Right atrium auricular region (tissue), 2 donors: ENCODE data around the gene GNAZ. TPM values are rescaled to one million over a fixed set of nuclear protein-coding genes. Genes with fewer than 3 reads are reported as not detected.

Source experiments
- DNase-seq: peaks from one replicate; pipeline ENCODE4 v3.0.0-alpha.2; 2019; ENCODE audit warnings: low spot score
- H3K27ac ChIP-seq, 2 donors: fragments of 200-600 bp; sonication (generic); 1 replicate in 1 of 2; 2 replicates in 1 of 2; pipeline ENCODE4 v1.5.1; 2016 to 2019
- H3K27me3 ChIP-seq, 2 donors: fragments of 200-600 bp; sonication (generic); one replicate each; pipeline versions ENCODE4 v1.5.1 to v1.6.0; 2017 to 2019
- H3K36me3 ChIP-seq: fragments of 200-600 bp; sonication (generic); one replicate; pipeline ENCODE4 v1.5.1; 2016
- H3K4me1 ChIP-seq, 2 donors: fragments of 200-600 bp; sonication (generic); one replicate each; pipeline versions ENCODE4 v1.5.1 to v1.6.0; 2017 to 2019
- H3K4me3 ChIP-seq, 2 donors: fragments of 200-600 bp; sonication (generic); 1 replicate in 1 of 2; 2 replicates in 1 of 2; pipeline ENCODE4 v1.5.1; 2017 to 2019; ENCODE audit warnings: mild to moderate bottlenecking in 1 of 2, moderate library complexity in 1 of 2
- H3K9me3 ChIP-seq, 2 donors: fragments of 200-600 bp; sonication (generic); one replicate each; pipeline ENCODE4 v1.5.1; 2019
- total RNA-seq, 2 donors: library from RNA; depleted of rRNA; stranded (reverse); fragments of >200 nt; gene quantifications; one replicate each; pipeline ENCODE4 v1.1.0, GENCODE V29; 2016
- TF ChIP-seq, protein P1 (sequence below), 2 donors: fragments of 200-600 bp; sonication (generic); IDR thresholded peaks; one replicate each; pipeline ENCODE4 v1.5.1; 2019; ENCODE audit warnings: antibody characterized with exemption in 2 of 2

The GNAZ gene
- total RNA-seq, 2 donors from 2014 or later: 1.9 to 3.2 TPM

DNA sequence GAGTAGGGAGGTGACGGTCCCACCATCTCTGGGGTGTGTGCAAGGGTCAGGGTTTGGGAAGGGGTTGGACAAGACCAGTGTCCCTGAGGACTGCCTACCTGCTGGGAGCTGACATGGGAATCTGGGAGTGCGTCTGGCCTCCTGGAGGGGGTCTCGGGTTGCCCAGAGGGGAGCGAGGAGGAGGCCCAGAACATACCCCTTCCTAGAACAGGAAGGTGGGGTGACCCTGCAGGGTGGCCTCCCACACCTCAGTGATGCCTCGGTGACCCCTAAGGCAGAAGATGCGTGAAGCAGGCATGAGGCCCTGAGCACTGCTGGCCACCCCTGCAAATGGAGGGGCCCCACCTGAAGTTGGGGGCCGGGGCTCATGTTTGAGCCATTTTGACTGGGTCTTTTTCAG lies 45.0 kb downstream of the GNAZ start:
- H3K36me3 ChIP-seq: no peaks in the 10 kb centered on the region
- no peak for DNase-seq
- TF ChIP-seq, protein P1, sequence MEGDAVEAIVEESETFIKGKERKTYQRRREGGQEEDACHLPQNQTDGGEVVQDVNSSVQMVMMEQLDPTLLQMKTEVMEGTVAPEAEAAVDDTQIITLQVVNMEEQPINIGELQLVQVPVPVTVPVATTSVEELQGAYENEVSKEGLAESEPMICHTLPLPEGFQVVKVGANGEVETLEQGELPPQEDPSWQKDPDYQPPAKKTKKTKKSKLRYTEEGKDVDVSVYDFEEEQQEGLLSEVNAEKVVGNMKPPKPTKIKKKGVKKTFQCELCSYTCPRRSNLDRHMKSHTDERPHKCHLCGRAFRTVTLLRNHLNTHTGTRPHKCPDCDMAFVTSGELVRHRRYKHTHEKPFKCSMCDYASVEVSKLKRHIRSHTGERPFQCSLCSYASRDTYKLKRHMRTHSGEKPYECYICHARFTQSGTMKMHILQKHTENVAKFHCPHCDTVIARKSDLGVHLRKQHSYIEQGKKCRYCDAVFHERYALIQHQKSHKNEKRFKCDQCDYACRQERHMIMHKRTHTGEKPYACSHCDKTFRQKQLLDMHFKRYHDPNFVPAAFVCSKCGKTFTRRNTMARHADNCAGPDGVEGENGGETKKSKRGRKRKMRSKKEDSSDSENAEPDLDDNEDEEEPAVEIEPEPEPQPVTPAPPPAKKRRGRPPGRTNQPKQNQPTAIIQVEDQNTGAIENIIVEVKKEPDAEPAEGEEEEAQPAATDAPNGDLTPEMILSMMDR (IDR thresholded peaks at IDR 0.05): no peak
- H3K9me3 ChIP-seq: no peaks in the 10 kb centered on the region
- H3K27ac ChIP-seq: no peak overlapping the region
- H3K4me1 ChIP-seq: peaks cover 0 to 11% of the 10 kb centered on the region in 2 donors
- no peak overlapping the region for H3K4me3 ChIP-seq
- no peaks in the 10 kb centered on the region for H3K27me3 ChIP-seq

DNA sequence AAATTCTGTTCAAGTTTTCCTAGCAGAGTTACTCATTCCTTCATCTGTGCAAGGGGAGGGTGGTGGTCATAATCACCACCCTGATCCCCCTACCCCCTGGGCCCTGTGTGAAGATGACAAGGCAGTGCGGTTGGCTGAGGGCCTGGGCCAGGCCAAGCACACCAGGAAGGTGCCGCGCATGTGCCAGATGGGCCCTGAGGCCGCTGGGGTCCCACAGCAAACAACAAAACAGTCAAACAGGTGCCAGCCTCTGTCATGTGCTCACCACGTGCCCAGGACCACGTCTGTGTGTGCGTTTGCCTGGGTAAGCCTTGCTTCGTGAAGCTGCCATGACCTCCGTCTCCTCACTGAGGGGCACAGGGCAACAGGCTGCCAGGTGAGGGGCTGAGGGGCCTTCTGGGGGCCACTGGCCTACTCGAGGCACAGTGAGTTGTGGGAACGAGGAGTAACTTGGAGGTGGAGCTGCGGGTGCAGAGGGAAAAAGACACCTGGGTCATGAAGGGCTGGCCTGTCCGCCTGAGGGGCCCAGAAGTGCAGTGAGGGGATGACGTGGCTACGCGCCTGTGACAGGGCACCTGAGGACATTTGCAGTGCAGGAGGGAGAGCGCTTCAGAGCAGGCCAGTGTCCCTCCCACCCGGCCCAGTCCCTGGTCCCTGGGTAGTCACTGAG lies 45.6 kb downstream of the GNAZ start:
- Histone ChIP-seq H3K27me3 (no peaks in the 10 kb centered on the region), H3K27ac (no peak overlapping the region), H3K9me3 (no peaks in the 10 kb centered on the region), H3K36me3 (no peaks in the 10 kb centered on the region), H3K4me1 (peaks cover 0 to 11% of the 10 kb centered on the region in 2 donors), H3K4me3 (no peak overlapping the region)
- DNase-seq: no peak
- TF ChIP-seq, protein P1 (IDR thresholded peaks at IDR 0.05): no peak

DNA sequence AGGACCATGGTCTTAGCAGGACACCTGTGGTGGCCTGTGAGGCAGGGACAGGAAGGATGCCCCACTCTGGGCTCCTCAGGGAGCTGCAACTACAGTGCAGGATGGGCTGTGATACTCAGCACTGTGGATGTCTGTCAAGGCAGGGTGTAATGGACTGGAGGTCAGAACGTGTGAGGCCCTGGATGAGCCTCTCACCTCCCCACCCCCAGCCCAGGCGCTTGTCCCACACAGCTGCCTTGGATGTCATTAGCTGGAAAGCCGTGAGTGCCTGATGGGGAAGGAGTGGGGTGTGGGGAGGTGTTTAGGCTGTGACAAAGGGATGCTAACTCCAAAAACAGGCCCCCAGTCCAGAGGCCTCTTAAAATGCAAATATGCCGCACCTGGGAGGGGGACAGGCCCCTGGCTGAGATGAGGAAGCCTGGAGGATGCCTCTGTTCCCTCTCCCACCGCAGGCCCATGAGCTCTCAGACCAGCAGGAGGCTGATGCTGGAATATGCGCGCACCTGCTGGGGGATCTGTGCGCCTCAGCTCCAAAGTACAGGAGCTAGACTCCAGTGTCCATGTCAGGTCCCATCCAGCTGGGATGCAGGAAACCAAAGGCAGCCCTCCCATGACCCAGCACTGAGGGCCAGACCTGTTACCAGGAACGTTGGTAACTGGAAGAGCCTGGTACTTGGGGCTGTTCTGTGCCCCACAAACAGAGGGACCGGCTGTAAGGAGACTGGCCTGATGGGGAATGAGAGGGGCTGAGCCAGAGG lies 46.4 kb downstream of the GNAZ start:
- Histone ChIP-seq H3K27ac (no peak overlapping the region), H3K9me3 (no peaks in the 10 kb centered on the region), H3K36me3 (no peaks in the 10 kb centered on the region), H3K4me1 (peaks cover 0 to 11% of the 10 kb centered on the region in 2 donors), H3K27me3 (no peaks in the 10 kb centered on the region), H3K4me3 (no peak overlapping the region)
- DNase-seq: no peak
- TF ChIP-seq, protein P1 (IDR thresholded peaks at IDR 0.05): no peak

DNA sequence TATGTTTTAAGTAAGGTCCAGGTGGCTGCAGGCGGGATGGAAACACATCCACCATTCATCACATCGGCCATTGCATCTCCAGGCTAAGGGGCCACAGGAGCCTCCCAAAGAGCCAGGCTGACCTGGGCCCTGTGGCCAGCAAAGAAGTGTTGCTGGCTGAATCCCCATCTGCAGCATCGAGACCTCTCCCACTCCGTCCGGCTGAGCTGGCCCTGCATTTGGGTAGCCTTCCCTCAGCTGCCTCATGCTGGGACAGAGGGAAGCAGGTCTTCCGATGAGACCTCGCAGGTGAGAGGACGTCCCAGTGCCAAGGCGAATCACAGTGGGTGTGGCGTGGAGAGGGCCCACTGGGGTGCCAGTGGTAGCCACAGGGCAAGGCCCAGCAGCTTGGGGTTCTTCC lies 47.0 kb downstream of the GNAZ start:
- no peak for DNase-seq

DNA sequence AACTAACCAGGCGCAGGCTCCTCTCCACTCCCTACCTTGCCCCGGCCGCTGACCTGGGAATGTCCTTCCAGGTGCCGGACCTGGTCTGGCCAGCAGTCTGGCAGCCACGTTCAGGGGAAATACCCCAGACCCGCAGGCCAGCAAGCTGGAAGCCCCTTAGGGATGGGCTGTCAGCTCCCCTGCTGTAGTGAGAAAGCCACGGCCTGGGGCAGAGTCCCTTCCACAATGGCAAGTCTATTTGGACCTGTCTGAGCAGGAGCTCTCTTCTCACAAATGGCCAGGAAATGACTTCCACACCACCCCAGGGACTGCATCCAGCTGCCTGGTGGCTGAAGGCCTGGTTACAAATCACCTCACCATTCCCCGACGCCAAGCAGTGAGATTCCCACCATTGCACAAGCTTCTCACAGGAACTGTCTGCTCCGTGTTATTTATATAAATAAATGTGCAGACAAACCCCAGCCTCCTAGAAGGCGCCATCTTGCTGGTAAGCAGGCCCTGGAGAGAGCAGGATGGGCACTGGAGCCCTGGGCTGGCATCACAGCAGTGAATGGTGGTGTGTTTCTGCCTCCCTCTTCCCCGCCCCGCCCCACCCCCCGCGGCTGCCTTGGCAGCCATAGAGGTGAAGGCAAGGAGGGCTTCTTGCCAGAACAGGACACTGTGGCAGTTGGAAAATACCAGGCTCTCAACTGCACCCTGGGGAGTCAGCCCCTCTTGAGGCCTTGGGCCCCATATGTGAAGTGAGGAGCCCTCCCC lies 47.8 kb downstream of the GNAZ start:
- no peak for DNase-seq

More for the DNA sequence above, 47.0 kb downstream of the GNAZ start:
- H3K4me3 ChIP-seq: no peak overlapping the region
- peaks cover 0 to 11% of the 10 kb centered on the region in 2 donors for H3K4me1 ChIP-seq
- H3K9me3 ChIP-seq: no peaks in the 10 kb centered on the region
- H3K36me3 ChIP-seq: no peaks in the 10 kb centered on the region
- H3K27me3 ChIP-seq: no peaks in the 10 kb centered on the region
- TF ChIP-seq, protein P1 (IDR thresholded peaks at IDR 0.05): no peak
- no peak overlapping the region for H3K27ac ChIP-seq

More for the DNA sequence above, 47.8 kb downstream of the GNAZ start:
- no peak overlapping the region for H3K4me3 ChIP-seq
- H3K36me3 ChIP-seq: no peaks in the 10 kb centered on the region
- no peaks in the 10 kb centered on the region for H3K27me3 ChIP-seq
- H3K27ac ChIP-seq: no peak overlapping the region
- TF ChIP-seq, protein P1 (IDR thresholded peaks at IDR 0.05): no peak
- H3K9me3 ChIP-seq: no peaks in the 10 kb centered on the region
- peaks cover 0 to 5% of the 10 kb centered on the region in 2 donors for H3K4me1 ChIP-seq
